NCI-H187 treated with DMSO at 0.1 percent for 48 hours (cell line): Measurements from ENCODE around the gene RBM20.

Source experiments
- DNase-seq: peaks from one replicate; lab custom pipeline; 2025; lab: John Stamatoyannopoulos, UW

The RBM20 gene

GRCh38 chr10:110788620-110789385, 144.7 kb downstream of the RBM20 start:
- DNase-seq, result no peak

- DNase-seq, result peak; percentile 51
Measured at GRCh38 chr10:110789604-110790433, 145.7 kb downstream of the RBM20 start.

DNA sequence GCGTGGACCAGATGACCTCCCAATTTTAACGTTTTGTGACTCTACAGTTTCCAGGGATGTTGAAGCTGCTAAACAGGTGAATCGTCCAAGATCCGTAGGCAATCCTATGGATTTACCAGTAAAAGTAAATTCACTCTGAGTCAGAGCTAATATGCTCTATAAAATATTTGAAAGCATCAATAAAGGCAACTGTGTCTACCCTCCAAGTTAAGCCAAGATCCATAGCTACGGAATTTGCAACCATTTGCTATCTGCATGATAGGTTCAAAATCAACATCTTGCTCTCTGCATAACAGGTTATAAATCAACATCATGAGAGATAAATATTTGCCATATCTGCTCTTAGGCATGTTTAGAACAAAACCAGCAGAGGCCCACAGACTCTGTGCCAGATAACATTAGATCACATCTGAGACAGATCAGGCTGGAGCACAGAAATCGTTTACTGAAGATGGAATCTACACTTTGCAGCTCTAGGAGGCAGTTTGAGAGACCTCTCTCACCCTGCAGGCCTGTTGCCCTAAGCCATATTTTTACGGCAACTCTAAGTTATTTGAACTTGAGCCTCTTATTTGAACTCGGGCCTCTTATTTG, 146.9 kb downstream of the RBM20 start:
- DNase-seq, result no peak

- no peak for DNase-seq
Measured at GRCh38 chr10:110791541-110792073, 147.5 kb downstream of the RBM20 start.

DNA sequence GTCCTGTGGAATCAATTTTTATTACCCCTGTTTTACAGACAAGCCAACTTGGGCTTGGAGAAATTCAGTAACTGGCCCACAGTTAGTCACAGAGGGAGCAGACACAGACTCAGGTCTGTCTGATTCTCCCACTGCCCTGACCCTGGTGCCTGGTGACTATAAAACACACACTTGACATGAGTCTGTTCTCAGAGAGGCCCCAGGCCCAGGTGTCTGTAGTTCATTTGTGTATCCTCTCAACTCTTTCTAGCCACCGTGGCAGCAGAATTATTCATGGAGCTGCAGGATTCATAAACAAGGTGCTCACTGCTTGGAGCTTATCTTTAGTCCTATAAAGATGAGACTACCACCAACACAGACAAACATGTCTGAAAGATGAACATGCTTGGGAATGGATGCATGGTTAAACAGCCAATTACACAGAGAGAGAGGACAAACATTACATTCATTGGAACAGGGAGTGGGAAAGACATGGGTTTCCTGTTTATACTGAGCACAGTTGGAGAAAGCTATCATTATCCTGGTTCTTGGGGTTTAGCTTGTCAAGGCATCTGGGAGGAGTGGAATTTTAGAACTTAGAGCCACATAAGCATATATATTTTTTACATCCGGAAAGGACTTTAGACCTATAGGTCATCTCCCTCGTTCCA, 148.5 kb downstream of the RBM20 start:
- no peak for DNase-seq

DNA sequence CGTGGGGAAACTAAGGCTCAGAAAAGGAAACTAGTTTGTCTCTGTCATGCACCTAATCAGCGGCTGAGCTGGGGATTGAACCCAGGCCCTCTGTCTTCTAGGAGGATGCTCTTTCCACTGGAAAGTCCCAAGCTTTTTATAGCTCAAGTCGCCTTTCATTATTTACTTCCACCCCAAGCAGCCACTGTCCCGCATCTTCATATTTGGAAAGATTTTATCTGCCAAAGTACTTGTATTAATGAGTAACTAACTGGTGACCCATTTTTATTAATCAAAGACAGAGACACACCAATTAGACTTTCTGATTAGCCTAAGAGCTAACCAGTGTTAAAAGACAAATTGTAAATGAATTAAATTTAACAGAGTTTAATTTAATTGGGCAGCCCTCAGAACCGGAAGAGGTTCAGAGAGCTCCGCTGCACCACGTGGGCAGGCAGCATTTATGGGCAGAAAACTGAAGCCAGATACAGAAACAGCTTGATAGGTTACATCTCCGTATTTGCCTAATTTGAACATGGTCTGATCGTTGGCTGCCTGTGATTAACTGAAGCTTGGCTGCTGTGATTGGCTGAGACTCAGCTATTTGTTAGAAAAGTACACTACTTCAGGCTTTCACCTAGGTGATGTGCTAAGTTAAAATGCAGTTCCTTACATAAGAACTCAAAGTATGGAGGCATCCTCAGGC, 149.1 kb downstream of the RBM20 start:
- DNase-seq, result no peak

DNA sequence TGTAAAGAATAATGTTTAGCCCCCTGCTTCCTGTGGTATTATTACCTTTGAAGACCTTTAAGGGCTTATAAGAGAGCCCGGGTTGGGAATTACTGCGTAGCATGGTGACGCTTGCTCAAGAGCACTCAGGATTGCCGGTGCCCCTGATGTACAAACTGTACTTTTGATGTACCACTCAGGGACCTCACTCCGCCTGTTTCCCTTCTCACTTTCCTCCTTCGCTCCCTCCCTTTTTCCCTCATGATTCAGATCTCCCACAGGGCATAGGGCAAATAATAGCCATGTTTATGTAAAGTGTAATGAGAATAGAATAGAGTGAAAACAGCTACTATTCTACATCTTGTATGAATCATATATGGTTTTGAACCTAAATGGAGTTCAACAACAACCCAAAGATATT, 149.8 kb downstream of the RBM20 start:
- peak; percentile 33 for DNase-seq

- peak; percentile 85 for DNase-seq
Measured at GRCh38 chr10:110794808-110795207, 150.7 kb downstream of the RBM20 start.

DNA sequence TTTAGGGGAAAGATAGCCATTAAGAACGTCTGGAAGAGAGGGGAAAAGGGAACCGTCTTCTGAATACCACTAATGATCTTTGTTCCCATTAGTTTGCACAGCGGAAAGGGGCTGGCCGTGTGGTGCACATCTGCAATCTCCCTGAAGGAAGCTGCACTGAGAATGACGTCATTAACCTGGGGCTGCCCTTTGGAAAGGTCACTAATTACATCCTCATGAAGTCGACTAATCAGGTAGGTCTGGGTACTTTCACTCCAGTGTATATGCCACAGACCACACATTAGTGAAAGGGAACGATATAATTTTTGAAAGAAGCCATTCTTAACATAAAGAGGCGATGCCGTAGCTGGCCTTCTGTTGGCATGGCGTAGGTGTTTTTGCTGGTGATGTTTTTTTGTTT, 153.3 kb downstream of the RBM20 start:
- DNase-seq, result no peak

- no peak for DNase-seq
Measured at GRCh38 chr10:110798340-110798739, 154.2 kb downstream of the RBM20 start.

GRCh38 chr10:110802090-110802489, 158.0 kb downstream of the RBM20 start:
- DNase-seq, result no peak

- no peak for DNase-seq
Measured at GRCh38 chr10:110802551-110803238, 158.6 kb downstream of the RBM20 start.

DNA sequence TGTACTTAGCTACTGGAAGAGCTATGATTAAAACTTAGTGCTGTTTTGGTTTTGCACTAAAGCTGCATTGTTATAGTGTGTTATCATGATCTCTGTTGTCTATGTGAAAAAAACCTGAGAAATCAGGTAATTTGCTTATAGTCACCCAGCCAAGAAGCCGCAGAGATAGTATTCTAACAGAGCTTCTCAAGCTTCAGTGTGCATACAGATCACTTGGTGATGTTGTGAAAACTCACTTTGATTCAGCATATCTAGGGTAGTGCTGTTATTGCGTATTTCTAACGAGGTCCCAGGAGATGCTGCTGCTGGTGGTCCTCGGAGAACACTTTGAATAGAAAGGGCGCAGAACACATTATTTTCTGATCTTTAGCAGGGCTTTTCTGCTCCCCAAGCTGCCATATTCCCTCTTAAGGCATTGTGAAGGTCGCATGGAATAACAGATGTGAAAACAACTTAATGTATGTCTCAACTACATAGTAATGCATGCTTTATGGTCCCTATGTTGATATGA, 159.2 kb downstream of the RBM20 start:
- no peak for DNase-seq

GRCh38 chr10:110803830-110804338, 159.7 kb downstream of the RBM20 start:
- no peak for DNase-seq

- no peak for DNase-seq
Measured at GRCh38 chr10:110804376-110804775, 160.2 kb downstream of the RBM20 start.

GRCh38 chr10:110805292-110805691, 161.2 kb downstream of the RBM20 start:
- no peak for DNase-seq

DNA sequence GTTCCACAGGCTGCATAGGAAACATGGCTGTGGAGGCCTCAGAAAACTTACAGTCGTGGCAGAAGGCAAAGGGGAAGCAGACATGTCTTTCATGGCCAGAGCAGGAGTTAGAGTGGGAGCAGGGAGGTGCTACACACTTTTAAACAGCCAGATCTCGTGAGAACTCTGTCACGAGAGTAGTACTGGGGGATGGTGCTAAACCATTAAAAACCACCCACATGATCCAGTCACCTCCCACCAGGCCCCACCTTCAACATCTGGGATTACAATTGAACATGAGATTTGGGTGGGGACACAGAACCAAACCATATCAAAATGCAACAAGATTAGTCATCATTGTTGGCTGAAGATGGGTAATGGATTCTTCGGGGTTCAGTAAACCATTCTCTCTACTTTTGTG, 162.2 kb downstream of the RBM20 start:
- no peak for DNase-seq

GRCh38 chr10:110808123-110808522, 164.0 kb downstream of the RBM20 start:
- DNase-seq, result no peak

- no peak for DNase-seq
Measured at GRCh38 chr10:110808615-110809014, 164.5 kb downstream of the RBM20 start.

DNA sequence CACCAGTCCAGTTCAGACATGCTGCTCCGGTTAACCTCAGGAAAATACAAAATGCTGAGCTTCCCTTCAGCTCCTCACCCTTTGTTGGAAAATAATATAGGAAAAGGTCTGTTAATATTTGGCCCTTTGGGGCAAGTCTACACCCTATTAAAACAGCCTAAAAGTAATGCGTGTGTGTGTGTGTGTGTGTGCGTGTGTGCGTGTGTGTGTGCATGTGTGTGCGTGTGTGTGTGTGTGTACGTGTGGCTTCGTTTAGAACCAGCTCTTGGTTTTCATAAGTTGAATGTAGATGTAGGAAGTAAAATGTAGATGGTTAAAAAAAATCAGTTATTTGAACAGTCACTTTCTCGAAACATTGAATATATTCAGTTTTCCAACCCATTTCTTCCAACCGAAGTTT, 166.5 kb downstream of the RBM20 start:
- DNase-seq, result no peak
